Peyer's patch (tissue), 4 donors: ENCODE results near the gene PCSK1. TPM values are rescaled to one million over a fixed set of nuclear protein-coding genes. Genes with fewer than 3 reads are reported as not detected.

ENCODE experiments used
- DNase-seq, 3 donors: peaks; one replicate each; pipeline ENCODE4 v3.0.0-alpha.2; 2017 to 2019
- H3K27ac ChIP-seq, 4 donors: fragments of 200-600 bp; sonication (generic); one replicate each; pipeline ENCODE4 v1.5.1; 2016 to 2019
- H3K27me3 ChIP-seq, 2 donors: fragments of 200-600 bp; sonication (generic); one replicate each; pipeline ENCODE4 v1.5.1; 2019
- H3K36me3 ChIP-seq, 3 donors: fragments of 200-600 bp; sonication (generic); one replicate each; pipeline ENCODE4 v1.5.1; 2016 to 2019
- H3K4me1 ChIP-seq, 4 donors: fragments of 200-600 bp; sonication (generic); one replicate each; pipeline ENCODE4 v1.5.1; 2016 to 2019
- H3K4me3 ChIP-seq, 4 donors: fragments of 200-600 bp; sonication (generic); 1 replicate in 3 of 4; 2 replicates in 1 of 4; pipeline ENCODE4 v1.5.1; 2016 to 2019; ENCODE audit warnings: mild to moderate bottlenecking in 1 of 4
- H3K9me3 ChIP-seq, 4 donors: fragments of 200-600 bp; sonication (generic); one replicate each; pipeline ENCODE4 v1.5.1; 2016 to 2019; ENCODE audit warnings: mild to moderate bottlenecking in 1 of 4
- CTCF ChIP-seq, 6 experiments: fragments of 450-650 bp in 4 of 6; fragments of 200-600 bp in 2 of 6; sonication (generic) in 1 of 6; IDR thresholded peaks; one replicate each; pipeline ENCODE4 v1.5.1; 2017 to 2019; ENCODE audit warnings: antibody characterized with exemption in 6 of 6, mild to moderate bottlenecking in 3 of 6, moderate library complexity in 1 of 6
- POLR2A ChIP-seq, 2 donors: fragments of 450-650 bp; IDR thresholded peaks; one replicate each; pipeline ENCODE4 v1.5.1; 2017; ENCODE audit warnings: antibody characterized with exemption in 2 of 2, mild to moderate bottlenecking in 2 of 2, moderate library complexity in 2 of 2
- total RNA-seq, 4 donors: library from RNA; depleted of rRNA; stranded (reverse); fragments of >200 nt; gene quantifications; one replicate each; pipeline ENCODE4 v1.1.0, GENCODE V29; 2016

The PCSK1 gene
- total RNA-seq, 4 donors from 2014 or later = 3.3 to 6.6 (median 4.2) TPM

- H3K36me3 ChIP-seq = no peaks in the 10 kb centered on the region
- peaks cover 0 to 17% (median 0%) of the 10 kb centered on the region in 4 donors for H3K4me1 ChIP-seq
- DNase-seq = peak in 1 of 3 donors; percentile 60
- TF ChIP-seq POLR2A (IDR thresholded peaks at IDR 0.05) = no peak
- H3K4me3 ChIP-seq = no peak overlapping the region
- H3K9me3 ChIP-seq = no peaks in the 10 kb centered on the region
- peaks cover 0 to 8% of the 10 kb centered on the region in 2 donors for H3K27me3 ChIP-seq
- no peak overlapping the region for H3K27ac ChIP-seq
These were observed 1.2 kb upstream of the PCSK1 start for GRCh38 chr5:96434201-96434645.

GRCh38 chr5:96432216-96433065, 607 bp downstream of the PCSK1 start:
- Histone ChIP-seq H3K36me3 (no peaks in the 10 kb centered on the region), H3K4me3 (peak overlapping the region in 1 of 4 donors; percentile 18), H3K9me3 (no peaks in the 10 kb centered on the region), H3K4me1 (peaks cover 0 to 17% (median 0%) of the 10 kb centered on the region in 4 donors), H3K27me3 (peaks cover 0 to 8% of the 10 kb centered on the region in 2 donors), H3K27ac (no peak overlapping the region)
- no peak for DNase-seq
- no peak for TF ChIP-seq POLR2A (IDR thresholded peaks at IDR 0.05)
- TF ChIP-seq CTCF (IDR thresholded peaks at IDR 0.05) = no peak

GRCh38 chr5:96431376-96432187, 1.5 kb downstream of the PCSK1 start:
- Histone ChIP-seq H3K9me3 (no peaks in the 10 kb centered on the region), H3K36me3 (no peaks in the 10 kb centered on the region), H3K4me3 (no peak overlapping the region), H3K4me1 (peaks cover 0 to 17% (median 0%) of the 10 kb centered on the region in 4 donors), H3K27ac (no peak overlapping the region), H3K27me3 (peaks cover 0 to 8% of the 10 kb centered on the region in 2 donors)
- DNase-seq = no peak
- TF ChIP-seq POLR2A (IDR thresholded peaks at IDR 0.05) (no peak), CTCF (IDR thresholded peaks at IDR 0.05) (no peak)

GRCh38 chr5:96427824-96428223, 5.2 kb downstream of the PCSK1 start:
- H3K36me3 ChIP-seq = no peaks in the 10 kb centered on the region

GRCh38 chr5:96426831-96427230, 6.2 kb downstream of the PCSK1 start:
- TF ChIP-seq CTCF (IDR thresholded peaks at IDR 0.05) (no peak), POLR2A (IDR thresholded peaks at IDR 0.05) (no peak)
- Histone ChIP-seq H3K4me1 (peaks cover 0 to 7% (median 0%) of the 10 kb centered on the region in 4 donors), H3K27me3 (peaks cover 0 to 3% of the 10 kb centered on the region in 2 donors), H3K36me3 (no peaks in the 10 kb centered on the region), H3K4me3 (no peak overlapping the region), H3K9me3 (no peaks in the 10 kb centered on the region), H3K27ac (no peak overlapping the region)
- DNase-seq = no peak

More at GRCh38 chr5:96427824-96428223, 5.2 kb downstream of the PCSK1 start:
- TF ChIP-seq POLR2A (IDR thresholded peaks at IDR 0.05) = no peak
- TF ChIP-seq CTCF (IDR thresholded peaks at IDR 0.05) = no peak
- H3K27me3 ChIP-seq = peaks cover 0 to 8% of the 10 kb centered on the region in 2 donors
- no peaks in the 10 kb centered on the region for H3K9me3 ChIP-seq
- no peak for DNase-seq
- no peak overlapping the region for H3K27ac ChIP-seq
- H3K4me1 ChIP-seq = peaks cover 0 to 14% (median 0%) of the 10 kb centered on the region in 4 donors
- no peak overlapping the region for H3K4me3 ChIP-seq
